Adrenal gland (tissue), 5 donors: ENCODE results near the gene AHNAK.
"Not testable (repeated sequence)": the region's sequence is repeated elsewhere in the genome, so short reads cannot be mapped to it uniquely, and the experiment has no call there.

Source experiments
- POLR2A ChIP-seq, 2 donors: fragments of 450-650 bp; IDR thresholded peaks; one replicate each; pipeline ENCODE4 v1.6.1; 2017; ENCODE audit warnings: antibody characterized with exemption in 2 of 2, mild to moderate bottlenecking in 2 of 2, moderate library complexity in 1 of 2
- TF ChIP-seq, protein P1 (sequence below), 6 experiments: fragments of 450-650 bp in 4 of 6; fragments of 200-600 bp in 2 of 6; sonication (generic) in 1 of 6; IDR thresholded peaks; 1 replicate in 5 of 6; 2 replicates in 1 of 6; pipeline versions ENCODE4 v1.5.1 to v1.8.0; 2016 to 2021; ENCODE audit warnings: antibody characterized with exemption in 6 of 6, mild to moderate bottlenecking in 2 of 6, moderate library complexity in 1 of 6
- donor health status: DM: no; HTN: no; CAD: no.

DNA sequence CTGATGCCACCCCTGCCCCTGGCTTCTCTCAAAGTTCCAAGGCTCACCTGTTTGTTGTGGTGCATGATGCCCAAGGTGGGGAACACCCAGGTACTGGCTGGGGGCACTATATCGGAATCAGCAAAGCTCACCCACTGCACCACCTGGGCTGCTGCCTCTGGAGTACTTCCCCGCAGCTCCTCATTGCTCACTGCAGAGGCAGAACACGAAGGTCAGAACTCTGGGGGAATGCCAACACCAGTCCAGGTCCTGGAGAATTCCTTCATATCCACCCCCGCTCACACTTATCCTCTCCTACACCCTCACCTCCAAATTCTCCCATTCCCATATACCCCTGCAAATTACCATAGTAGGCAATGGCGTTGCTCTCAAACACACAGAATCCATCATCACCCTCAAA lies 24.9 kb upstream of the AHNAK start:
- TF ChIP-seq, protein P1, sequence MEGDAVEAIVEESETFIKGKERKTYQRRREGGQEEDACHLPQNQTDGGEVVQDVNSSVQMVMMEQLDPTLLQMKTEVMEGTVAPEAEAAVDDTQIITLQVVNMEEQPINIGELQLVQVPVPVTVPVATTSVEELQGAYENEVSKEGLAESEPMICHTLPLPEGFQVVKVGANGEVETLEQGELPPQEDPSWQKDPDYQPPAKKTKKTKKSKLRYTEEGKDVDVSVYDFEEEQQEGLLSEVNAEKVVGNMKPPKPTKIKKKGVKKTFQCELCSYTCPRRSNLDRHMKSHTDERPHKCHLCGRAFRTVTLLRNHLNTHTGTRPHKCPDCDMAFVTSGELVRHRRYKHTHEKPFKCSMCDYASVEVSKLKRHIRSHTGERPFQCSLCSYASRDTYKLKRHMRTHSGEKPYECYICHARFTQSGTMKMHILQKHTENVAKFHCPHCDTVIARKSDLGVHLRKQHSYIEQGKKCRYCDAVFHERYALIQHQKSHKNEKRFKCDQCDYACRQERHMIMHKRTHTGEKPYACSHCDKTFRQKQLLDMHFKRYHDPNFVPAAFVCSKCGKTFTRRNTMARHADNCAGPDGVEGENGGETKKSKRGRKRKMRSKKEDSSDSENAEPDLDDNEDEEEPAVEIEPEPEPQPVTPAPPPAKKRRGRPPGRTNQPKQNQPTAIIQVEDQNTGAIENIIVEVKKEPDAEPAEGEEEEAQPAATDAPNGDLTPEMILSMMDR (IDR thresholded peaks at IDR 0.05) = not testable (repeated sequence)
- not testable (repeated sequence) for TF ChIP-seq POLR2A (IDR thresholded peaks at IDR 0.05)
